ENCODE measurements around the gene FAM131B. TPM values are rescaled to one million over a fixed set of nuclear protein-coding genes. Genes with fewer than 3 reads are reported as not detected.
A peak's percentile ranks its signal among the peaks of the same experiment; 100 is the strongest.

The FAM131B gene
- total and polyA plus RNA-seq, 2 of the 13 experiments (the other 11 are each of a cell fraction or from before 2014, with no cell fraction given): 0.07 TPM; not detected in 1

DNA sequence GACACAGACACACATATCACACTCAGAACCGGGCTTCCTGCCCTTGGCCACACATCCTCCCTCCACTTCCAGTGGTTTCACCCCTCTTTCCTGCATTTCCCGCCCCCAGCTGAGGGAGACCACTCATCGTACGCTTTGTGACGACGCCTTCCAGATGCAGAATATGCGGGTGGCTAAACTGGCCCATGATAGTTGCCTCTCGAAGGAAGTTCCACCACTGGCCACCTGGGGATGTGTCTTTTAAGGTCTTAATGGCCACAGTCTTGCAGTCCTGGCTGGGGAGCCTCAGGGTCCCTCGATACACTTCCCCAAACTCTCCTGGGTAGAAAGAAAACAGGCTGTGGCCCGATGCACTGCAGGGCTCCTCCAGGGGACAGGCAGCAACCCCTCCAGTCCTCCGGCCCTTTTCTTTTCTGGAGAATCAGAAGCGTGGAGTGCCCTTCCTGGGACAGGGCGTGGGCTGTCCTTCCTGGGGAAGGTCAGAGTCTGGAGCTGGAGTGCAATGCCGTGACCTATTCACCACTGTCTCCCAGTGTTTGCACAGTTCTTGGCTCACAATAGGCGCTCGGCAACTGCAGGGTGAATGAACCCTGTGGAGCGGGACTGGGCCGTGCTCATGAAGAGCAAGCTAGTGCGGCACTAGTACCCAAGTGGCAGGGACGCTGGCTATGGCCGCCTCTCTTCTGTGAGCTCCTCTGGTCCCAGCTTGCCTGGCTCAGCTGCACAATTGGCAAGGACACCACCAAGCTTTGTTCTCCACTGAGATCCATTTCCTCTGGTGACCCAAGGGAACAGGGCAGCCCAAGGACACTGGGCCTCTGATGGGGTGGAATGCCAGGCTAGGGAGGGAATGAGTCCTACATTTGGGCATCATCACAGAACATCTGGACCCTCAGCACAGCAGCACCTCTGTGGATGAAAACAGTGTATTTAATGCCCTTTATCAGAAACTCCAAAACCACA, 33.0 kb upstream of the FAM131B start (continued):
- no peak for TF ChIP-seq NKX3-1 (CRISPR knock-in tag; IDR thresholded peaks at IDR 0.05)
- no peak for TF ChIP-seq ZNF383 (CRISPR knock-in tag; IDR thresholded peaks at IDR 0.05; ENCODE audit: borderline replicate concordance)
- TF ChIP-seq, protein P1, sequence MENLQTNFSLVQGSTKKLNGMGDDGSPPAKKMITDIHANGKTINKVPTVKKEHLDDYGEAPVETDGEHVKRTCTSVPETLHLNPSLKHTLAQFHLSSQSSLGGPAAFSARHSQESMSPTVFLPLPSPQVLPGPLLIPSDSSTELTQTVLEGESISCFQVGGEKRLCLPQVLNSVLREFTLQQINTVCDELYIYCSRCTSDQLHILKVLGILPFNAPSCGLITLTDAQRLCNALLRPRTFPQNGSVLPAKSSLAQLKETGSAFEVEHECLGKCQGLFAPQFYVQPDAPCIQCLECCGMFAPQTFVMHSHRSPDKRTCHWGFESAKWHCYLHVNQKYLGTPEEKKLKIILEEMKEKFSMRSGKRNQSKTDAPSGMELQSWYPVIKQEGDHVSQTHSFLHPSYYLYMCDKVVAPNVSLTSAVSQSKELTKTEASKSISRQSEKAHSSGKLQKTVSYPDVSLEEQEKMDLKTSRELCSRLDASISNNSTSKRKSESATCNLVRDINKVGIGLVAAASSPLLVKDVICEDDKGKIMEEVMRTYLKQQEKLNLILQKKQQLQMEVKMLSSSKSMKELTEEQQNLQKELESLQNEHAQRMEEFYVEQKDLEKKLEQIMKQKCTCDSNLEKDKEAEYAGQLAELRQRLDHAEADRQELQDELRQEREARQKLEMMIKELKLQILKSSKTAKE (CRISPR knock-in tag; IDR thresholded peaks at IDR 0.05; ENCODE audit: borderline replicate concordance): peak; percentile 95
- no peak for TF ChIP-seq SRF (IDR thresholded peaks at IDR 0.05; ENCODE audit: low read depth, low read length)
- peak; percentile 95 for TF ChIP-seq SALL1 (CRISPR knock-in tag; IDR thresholded peaks at IDR 0.05)
- peak; percentile 60; the same call in 1 of the 2 replicates for TF ChIP-seq SPEN (CRISPR knock-in tag; IDR thresholded peaks at IDR 0.05; ENCODE audit: low read depth)
- TF ChIP-seq ZFP90 (CRISPR knock-in tag; IDR thresholded peaks at IDR 0.05; ENCODE audit: borderline replicate concordance): 0 out of 2 replicates have a peak, but pooled peaks have one; percentile 66
- TF ChIP-seq ZBTB7B (CRISPR knock-in tag; IDR thresholded peaks at IDR 0.05): no peak
- 0 out of 2 replicates have a peak, but pooled peaks have one; percentile 11 for TF ChIP-seq ZFP41 (CRISPR knock-in tag; IDR thresholded peaks at IDR 0.05; ENCODE audit: borderline replicate concordance)
- peak; percentile 82; the same call in 1 of the 2 replicates for TF ChIP-seq RFXAP (CRISPR knock-in tag; IDR thresholded peaks at IDR 0.05; ENCODE audit: borderline replicate concordance)
- TF ChIP-seq, protein P2, sequence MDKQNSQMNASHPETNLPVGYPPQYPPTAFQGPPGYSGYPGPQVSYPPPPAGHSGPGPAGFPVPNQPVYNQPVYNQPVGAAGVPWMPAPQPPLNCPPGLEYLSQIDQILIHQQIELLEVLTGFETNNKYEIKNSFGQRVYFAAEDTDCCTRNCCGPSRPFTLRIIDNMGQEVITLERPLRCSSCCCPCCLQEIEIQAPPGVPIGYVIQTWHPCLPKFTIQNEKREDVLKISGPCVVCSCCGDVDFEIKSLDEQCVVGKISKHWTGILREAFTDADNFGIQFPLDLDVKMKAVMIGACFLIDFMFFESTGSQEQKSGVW (CRISPR knock-in tag; IDR thresholded peaks at IDR 0.05; ENCODE audit: borderline replicate concordance): no peak
- TF ChIP-seq, protein P3, sequence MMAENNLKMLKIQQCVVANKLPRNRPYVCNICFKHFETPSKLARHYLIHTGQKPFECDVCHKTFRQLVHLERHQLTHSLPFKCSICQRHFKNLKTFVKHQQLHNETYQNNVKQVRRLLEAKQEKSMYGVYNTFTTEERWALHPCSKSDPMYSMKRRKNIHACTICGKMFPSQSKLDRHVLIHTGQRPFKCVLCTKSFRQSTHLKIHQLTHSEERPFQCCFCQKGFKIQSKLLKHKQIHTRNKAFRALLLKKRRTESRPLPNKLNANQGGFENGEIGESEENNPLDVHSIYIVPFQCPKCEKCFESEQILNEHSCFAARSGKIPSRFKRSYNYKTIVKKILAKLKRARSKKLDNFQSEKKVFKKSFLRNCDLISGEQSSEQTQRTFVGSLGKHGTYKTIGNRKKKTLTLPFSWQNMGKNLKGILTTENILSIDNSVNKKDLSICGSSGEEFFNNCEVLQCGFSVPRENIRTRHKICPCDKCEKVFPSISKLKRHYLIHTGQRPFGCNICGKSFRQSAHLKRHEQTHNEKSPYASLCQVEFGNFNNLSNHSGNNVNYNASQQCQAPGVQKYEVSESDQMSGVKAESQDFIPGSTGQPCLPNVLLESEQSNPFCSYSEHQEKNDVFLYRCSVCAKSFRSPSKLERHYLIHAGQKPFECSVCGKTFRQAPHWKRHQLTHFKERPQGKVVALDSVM (CRISPR knock-in tag; IDR thresholded peaks at IDR 0.05): peak; percentile 43; the same call in 1 of the 2 replicates
- 0 out of 2 replicates have a peak, but pooled peaks have one; percentile 40 for TF ChIP-seq HOXA5 (CRISPR knock-in tag; IDR thresholded peaks at IDR 0.05)
- TF ChIP-seq, protein P4, sequence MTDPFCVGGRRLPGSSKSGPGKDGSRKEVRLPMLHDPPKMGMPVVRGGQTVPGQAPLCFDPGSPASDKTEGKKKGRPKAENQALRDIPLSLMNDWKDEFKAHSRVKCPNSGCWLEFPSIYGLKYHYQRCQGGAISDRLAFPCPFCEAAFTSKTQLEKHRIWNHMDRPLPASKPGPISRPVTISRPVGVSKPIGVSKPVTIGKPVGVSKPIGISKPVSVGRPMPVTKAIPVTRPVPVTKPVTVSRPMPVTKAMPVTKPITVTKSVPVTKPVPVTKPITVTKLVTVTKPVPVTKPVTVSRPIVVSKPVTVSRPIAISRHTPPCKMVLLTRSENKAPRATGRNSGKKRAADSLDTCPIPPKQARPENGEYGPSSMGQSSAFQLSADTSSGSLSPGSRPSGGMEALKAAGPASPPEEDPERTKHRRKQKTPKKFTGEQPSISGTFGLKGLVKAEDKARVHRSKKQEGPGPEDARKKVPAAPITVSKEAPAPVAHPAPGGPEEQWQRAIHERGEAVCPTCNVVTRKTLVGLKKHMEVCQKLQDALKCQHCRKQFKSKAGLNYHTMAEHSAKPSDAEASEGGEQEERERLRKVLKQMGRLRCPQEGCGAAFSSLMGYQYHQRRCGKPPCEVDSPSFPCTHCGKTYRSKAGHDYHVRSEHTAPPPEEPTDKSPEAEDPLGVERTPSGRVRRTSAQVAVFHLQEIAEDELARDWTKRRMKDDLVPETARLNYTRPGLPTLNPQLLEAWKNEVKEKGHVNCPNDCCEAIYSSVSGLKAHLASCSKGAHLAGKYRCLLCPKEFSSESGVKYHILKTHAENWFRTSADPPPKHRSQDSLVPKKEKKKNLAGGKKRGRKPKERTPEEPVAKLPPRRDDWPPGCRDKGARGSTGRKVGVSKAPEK (CRISPR knock-in tag; IDR thresholded peaks at IDR 0.05; ENCODE audit: borderline replicate concordance): 0 out of 2 replicates have a peak, but pooled peaks have one; percentile 75
- TF ChIP-seq FOXO1 (CRISPR knock-in tag; IDR thresholded peaks at IDR 0.05): peak; percentile 76
- TF ChIP-seq, protein P5, sequence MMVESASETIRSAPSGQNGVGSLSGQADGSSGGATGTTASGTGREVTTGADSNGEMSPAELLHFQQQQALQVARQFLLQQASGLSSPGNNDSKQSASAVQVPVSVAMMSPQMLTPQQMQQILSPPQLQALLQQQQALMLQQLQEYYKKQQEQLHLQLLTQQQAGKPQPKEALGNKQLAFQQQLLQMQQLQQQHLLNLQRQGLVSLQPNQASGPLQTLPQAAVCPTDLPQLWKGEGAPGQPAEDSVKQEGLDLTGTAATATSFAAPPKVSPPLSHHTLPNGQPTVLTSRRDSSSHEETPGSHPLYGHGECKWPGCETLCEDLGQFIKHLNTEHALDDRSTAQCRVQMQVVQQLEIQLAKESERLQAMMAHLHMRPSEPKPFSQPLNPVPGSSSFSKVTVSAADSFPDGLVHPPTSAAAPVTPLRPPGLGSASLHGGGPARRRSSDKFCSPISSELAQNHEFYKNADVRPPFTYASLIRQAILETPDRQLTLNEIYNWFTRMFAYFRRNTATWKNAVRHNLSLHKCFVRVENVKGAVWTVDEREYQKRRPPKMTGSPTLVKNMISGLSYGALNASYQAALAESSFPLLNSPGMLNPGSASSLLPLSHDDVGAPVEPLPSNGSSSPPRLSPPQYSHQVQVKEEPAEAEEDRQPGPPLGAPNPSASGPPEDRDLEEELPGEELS (CRISPR knock-in tag; IDR thresholded peaks at IDR 0.05): peak; percentile 82
- TF ChIP-seq TAF1 (CRISPR knock-in tag; IDR thresholded peaks at IDR 0.05): peak; percentile 15; the same call in 1 of the 2 replicates

Data from HepG2 (cell line).